Thymus (tissue), 11 donors: Measurements from ENCODE around the gene GPAT3. TPM values are rescaled to one million over a fixed set of nuclear protein-coding genes. Genes with fewer than 3 reads are reported as not detected.

Experiments
- DNase-seq, 9 donors: peaks; one replicate each; pipeline ENCODE4 v3.0.0-alpha.2; 2013; ENCODE audit warnings: low spot score in 9 of 9, low read depth in 6 of 9, missing footprints in 1 of 9
- H3K27ac ChIP-seq, 2 donors: one replicate each; pipeline ENCODE4 v1.5.1; 2013; ENCODE audit warnings: control low read depth in 1 of 2, low read depth in 1 of 2, low read length in 1 of 2, mild to moderate bottlenecking in 1 of 2, moderate library complexity in 1 of 2
- H3K27me3 ChIP-seq, 2 donors: one replicate each; pipeline ENCODE4 v1.5.1; 2013; ENCODE audit warnings: low read length in 1 of 2; ENCODE audit not compliant: control insufficient read depth in 2 of 2, insufficient read depth in 1 of 2
- H3K36me3 ChIP-seq, 2 donors: one replicate each; pipeline ENCODE4 v1.5.1; 2013; ENCODE audit warnings: low read length in 1 of 2, mild to moderate bottlenecking in 1 of 2, moderate library complexity in 1 of 2; ENCODE audit not compliant: control insufficient read depth in 2 of 2, insufficient read depth in 2 of 2
- H3K4me1 ChIP-seq, 2 donors: one replicate each; pipeline ENCODE4 v1.5.1; 2013; ENCODE audit warnings: low read length in 2 of 2; ENCODE audit not compliant: control insufficient read depth in 2 of 2, insufficient read depth in 2 of 2
- H3K4me3 ChIP-seq, 2 donors: one replicate each; pipeline ENCODE4 v1.5.1; 2013; ENCODE audit warnings: low read length in 2 of 2, control low read depth in 1 of 2, mild to moderate bottlenecking in 1 of 2
- H3K9me3 ChIP-seq, 2 donors: one replicate each; pipeline ENCODE4 v1.5.1; 2013; ENCODE audit warnings: low read length in 1 of 2, mild to moderate bottlenecking in 1 of 2; ENCODE audit not compliant: control insufficient read depth in 2 of 2, insufficient read depth in 1 of 2
- WGBS: extraction: QIAGEN DNeasy Blood & Tissue Kit; methylation state at CpG from one replicate; pipeline ENCODE4 v1.1.7; 2013; 5-methylcytosine and 5-hydroxymethylcytosine counted together
- polyA plus RNA-seq: library from polyadenylated mRNA; stranded (reverse); fragments of 200-250 nt; gene quantifications from one replicate; pipeline ENCODE4 v1.2.3, GENCODE V29; 2013
- total RNA-seq: library from RNA; stranded (reverse); fragments of 120-200 nt; gene quantifications from one replicate; pipeline ENCODE4 v1.2.4, GENCODE V29; 2013
- donor health status: healthy.

Gene GPAT3
- total and polyA plus RNA-seq, 2 donors = 1.8 to 2.6 TPM

DNA sequence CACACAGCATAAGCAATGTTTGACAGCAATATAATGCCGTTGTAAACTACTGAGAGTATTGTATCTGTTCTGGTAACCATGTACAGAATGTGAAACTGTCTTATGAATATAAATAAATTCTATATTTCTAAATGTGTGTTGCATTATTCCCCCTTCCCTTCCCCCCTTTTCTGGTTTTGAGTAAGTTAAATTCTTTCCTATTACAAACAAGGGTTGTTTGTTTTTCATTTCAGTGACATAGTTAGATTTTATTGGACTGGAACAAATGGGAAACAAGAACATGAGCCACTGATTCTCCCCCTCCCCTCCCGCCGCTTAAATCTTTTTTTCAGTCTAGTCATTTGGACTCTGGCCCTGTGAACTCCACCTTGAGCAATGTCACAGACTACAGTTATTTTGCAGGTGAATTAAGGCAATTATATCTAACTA is 69.8 kb downstream of the GPAT3 start:
- DNase-seq = no peak
- H3K36me3 ChIP-seq = no peaks in the 10 kb centered on the region
- WGBS = 93% methylated on average over 3 of the region's 3 CpGs
- no peak overlapping the region for H3K4me3 ChIP-seq
- no peaks in the 10 kb centered on the region for H3K27me3 ChIP-seq
- H3K27ac ChIP-seq = no peak overlapping the region
- H3K4me1 ChIP-seq = no peaks in the 10 kb centered on the region
- no peaks in the 10 kb centered on the region for H3K9me3 ChIP-seq

DNA sequence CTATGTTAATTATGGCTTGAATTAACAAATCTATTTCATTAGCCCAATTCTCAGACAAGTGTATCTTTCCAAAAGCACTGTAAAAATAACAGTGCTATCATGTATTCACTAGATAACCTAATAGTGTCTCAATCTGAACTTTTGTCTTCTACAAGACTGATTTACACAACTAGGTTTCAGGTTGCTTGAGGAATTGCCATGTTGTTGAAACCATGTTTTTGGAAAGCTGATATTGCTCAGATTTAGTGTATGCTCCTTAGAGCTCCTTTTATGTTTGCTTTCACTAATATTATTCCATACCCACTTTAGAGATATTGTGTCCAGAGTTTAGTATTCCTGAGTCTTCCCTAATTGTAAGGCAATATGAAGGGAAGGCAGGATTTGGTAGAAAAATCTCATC is 70.6 kb downstream of the GPAT3 start:
- Histone ChIP-seq H3K9me3 (no peaks in the 10 kb centered on the region), H3K4me1 (no peaks in the 10 kb centered on the region)

DNA sequence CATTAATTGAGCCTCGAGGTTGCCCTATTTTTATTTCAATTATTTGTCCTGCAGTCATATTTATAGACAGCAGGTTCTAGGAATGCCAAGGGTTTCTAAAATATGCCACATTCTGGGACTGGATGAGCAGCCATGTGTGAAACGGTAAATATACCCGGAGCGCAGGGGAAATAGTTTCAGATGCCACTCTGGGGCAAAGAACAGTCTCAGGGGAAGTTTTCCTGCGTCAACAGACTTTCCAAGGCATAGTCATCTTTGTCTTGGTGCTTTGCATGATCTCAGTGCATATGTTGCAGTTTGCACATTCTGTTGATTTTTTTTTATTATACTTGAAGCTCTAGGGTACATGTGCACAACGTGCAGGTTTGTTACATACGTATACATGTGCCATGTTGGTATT is 71.0 kb downstream of the GPAT3 start:
- Histone ChIP-seq H3K4me3 (no peak overlapping the region), H3K4me1 (no peaks in the 10 kb centered on the region), H3K36me3 (no peaks in the 10 kb centered on the region), H3K27ac (no peak overlapping the region), H3K9me3 (no peaks in the 10 kb centered on the region), H3K27me3 (no peaks in the 10 kb centered on the region)
- WGBS = 95% methylated on average over 7 of the region's 7 CpGs
- DNase-seq = no peak

More for the DNA sequence above, 70.6 kb downstream of the GPAT3 start:
- H3K4me3 ChIP-seq = no peak overlapping the region
- DNase-seq = no peak
- no peak overlapping the region for H3K27ac ChIP-seq
- H3K27me3 ChIP-seq = no peaks in the 10 kb centered on the region
- no peaks in the 10 kb centered on the region for H3K36me3 ChIP-seq

DNA sequence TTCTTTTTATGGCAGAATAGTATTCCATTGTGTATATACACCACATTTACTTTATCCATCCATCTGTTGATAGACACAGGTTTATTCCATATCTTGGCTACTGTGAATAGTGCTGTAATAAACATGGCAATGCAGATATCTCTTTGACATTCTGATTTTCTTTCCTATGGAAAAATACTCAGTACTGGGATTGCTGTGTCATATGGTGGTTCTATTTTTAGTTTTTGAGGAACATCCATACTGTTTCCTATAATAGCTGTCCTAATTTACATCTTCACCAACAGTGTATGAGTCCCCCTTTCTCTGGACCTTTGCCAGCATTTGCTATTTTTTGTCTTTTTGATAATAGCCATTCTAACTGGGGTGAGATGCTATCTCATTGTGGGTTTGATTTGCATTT is 73.5 kb downstream of the GPAT3 start:
- no peak for DNase-seq
- H3K4me1 ChIP-seq = no peaks in the 10 kb centered on the region
- H3K27me3 ChIP-seq = no peaks in the 10 kb centered on the region
- no peaks in the 10 kb centered on the region for H3K36me3 ChIP-seq
- no peaks in the 10 kb centered on the region for H3K9me3 ChIP-seq
- H3K4me3 ChIP-seq = no peak overlapping the region
- no peak overlapping the region for H3K27ac ChIP-seq

DNA sequence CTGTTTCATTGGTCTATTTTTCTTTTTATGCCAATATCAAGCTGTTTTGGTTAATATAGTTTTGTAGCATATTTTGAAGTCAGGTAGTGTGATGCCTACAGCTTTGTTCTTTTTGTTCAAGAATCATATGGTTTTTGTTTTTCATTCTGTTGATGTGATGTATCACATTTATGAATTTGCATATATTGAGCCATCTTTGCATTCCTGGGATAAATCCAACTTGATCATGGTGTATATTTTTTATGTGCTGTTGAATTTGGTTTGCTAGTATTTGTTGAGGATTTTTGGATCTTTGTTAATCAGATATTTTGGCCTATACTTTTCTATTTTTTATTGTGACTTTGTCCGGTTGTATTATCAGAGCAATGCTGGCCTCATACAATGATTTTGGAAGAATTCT is 74.8 kb downstream of the GPAT3 start:
- Histone ChIP-seq H3K36me3 (no peaks in the 10 kb centered on the region), H3K27me3 (no peaks in the 10 kb centered on the region), H3K4me1 (no peaks in the 10 kb centered on the region), H3K9me3 (peaks cover 0 to 10% of the 10 kb centered on the region in 2 donors), H3K4me3 (no peak overlapping the region), H3K27ac (no peak overlapping the region)
- DNase-seq = no peak
- 99% methylated on average over 1 of the region's 1 CpG for WGBS

DNA sequence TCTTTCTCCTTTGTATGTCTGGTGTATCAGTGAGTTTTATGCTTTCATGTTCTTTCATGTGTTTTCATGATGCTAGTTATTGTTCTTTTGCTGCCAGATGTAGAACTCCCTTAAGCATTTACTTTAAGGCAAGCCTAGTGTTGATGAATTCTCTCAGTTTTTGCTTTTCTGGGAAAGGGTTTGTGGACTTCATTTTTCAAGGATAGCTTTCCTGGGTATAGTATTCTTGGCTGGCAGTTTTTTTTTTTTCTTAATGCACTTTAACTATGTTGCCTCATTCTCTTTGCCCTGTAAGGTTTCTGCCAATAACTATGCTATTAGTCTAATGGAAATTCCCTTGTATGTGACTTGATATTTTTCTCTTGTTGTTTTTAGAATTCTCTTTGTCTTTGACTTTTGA is 77.1 kb downstream of the GPAT3 start:
- DNase-seq = no peak
- Histone ChIP-seq H3K4me3 (no peak overlapping the region), H3K9me3 (peaks cover 0 to 10% of the 10 kb centered on the region in 2 donors), H3K27ac (no peak overlapping the region), H3K27me3 (no peaks in the 10 kb centered on the region), H3K36me3 (no peaks in the 10 kb centered on the region), H3K4me1 (no peaks in the 10 kb centered on the region)

DNA sequence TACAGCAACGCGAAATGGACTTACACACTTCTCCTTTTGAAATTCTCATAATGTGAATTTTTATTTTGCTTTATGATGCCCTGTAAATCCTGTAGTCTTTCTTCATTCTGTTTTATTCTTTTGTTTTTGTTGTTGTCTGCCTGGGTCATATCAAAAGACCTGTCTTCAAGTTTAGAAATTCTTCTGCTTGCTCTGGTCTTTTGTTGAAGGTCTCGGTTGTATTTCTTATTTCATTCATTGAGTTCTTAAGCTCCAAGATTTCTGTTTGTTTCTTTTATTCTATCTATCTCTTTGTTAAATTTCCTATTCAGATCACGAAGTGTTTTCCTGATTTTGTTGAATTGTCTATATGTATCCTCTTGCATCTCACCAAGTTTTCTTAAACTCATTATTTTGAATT is 78.1 kb downstream of the GPAT3 start:
- no peak for DNase-seq
- no peaks in the 10 kb centered on the region for H3K36me3 ChIP-seq
- H3K27me3 ChIP-seq = no peaks in the 10 kb centered on the region
- no peak overlapping the region for H3K4me3 ChIP-seq
- 96% methylated on average over 4 of the region's 4 CpGs for WGBS
- H3K9me3 ChIP-seq = peaks cover 0 to 10% of the 10 kb centered on the region in 2 donors
- H3K27ac ChIP-seq = no peak overlapping the region
- no peaks in the 10 kb centered on the region for H3K4me1 ChIP-seq

DNA sequence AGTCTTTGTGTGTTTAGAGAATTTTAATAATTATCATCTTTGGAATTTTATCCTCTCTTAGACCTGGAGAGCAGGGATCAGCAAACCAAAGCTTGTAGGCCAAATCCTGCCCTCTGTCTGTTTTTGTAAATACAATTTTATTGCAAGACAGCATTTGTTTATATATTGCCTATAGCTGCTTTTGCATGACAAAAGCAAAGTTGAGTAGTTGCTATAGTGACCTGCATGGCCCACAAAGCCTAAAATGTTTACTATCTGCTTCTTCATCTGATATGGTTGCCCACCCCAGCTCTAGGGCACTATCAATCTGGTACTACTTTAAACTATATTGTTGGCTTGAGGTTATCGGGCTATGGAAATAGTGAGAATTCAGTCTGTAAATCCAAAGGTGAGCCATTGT is 80.3 kb downstream of the GPAT3 start:
- no peak overlapping the region for H3K27ac ChIP-seq

DNA sequence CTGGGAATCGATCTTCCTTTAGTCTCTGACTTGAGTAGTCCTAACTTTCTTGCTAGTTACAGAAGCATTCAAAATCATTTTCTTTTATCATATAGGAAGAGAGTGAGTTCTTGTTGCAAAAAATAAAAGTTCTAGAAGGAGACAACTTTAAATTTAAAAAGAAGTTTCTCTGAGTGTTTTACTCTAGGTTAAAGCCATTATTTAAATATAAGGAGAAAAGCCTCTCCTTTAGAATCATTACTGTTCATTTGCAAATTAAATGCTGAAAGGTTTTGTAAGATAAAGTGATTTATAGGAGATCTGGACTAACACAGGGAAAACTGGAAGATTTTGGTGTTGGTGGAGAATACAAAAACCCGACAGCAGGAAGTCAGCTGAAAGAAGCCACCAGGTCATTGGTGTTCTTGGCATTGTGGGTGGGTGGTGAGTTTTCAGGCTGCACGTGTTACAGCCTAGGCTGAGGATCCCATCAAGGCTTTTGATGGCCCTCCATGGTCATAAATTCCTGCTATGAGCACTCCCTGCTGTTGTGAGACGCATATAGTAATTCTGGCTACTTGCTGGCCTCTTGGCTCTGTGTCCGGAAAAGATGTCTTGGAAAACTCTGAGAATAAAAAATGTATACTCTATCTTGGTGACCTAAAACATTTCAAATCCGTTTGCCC is 81.6 kb downstream of the GPAT3 start:
- H3K4me3 ChIP-seq = no peak overlapping the region
- no peak for DNase-seq
- no peak overlapping the region for H3K27ac ChIP-seq
- no peaks in the 10 kb centered on the region for H3K36me3 ChIP-seq
- WGBS = 86% methylated on average over 6 of the region's 6 CpGs
- H3K27me3 ChIP-seq = no peaks in the 10 kb centered on the region
- H3K4me1 ChIP-seq = no peaks in the 10 kb centered on the region
- peaks cover 0 to 16% of the 10 kb centered on the region in 2 donors for H3K9me3 ChIP-seq

More for the DNA sequence above, 80.3 kb downstream of the GPAT3 start:
- WGBS = 94% methylated on average over 1 of the region's 1 CpG
- Histone ChIP-seq H3K36me3 (no peaks in the 10 kb centered on the region), H3K4me3 (no peak overlapping the region), H3K27me3 (no peaks in the 10 kb centered on the region), H3K4me1 (no peaks in the 10 kb centered on the region), H3K9me3 (peaks cover 0 to 12% of the 10 kb centered on the region in 2 donors)
- DNase-seq = no peak
